ENCODE results near the gene PYCR2. TPM values are rescaled to one million over a fixed set of nuclear protein-coding genes. Genes with fewer than 3 reads are reported as not detected.

PYCR2 gene
- total and polyA plus RNA-seq, 2 donors (not counting 1 experiment from before 2014, with no cell fraction given), result 28.6 to 32.4 TPM

- Histone ChIP-seq H3K9ac (ENCODE audit: insufficient read depth, low read length) (no peak overlapping the region), H2AFZ (ENCODE audit: low read length) (no peak overlapping the region), H3K79me2 (ENCODE audit: control insufficient read depth, insufficient read depth, low read length) (no peaks in the 10 kb centered on the region), H3K36me3 (ENCODE audit: control insufficient read depth, insufficient read depth, low read length) (no peaks in the 10 kb centered on the region), H3K4me2 (ENCODE audit: extremely low read depth, insufficient read depth, low read length) (no peak overlapping the region), H3K4me3 (replicated peaks in 1 of 4; ENCODE audit: control extremely low read depth in 1 of 4, insufficient read depth in 1 of 4, low read depth in 3 of 4, low read length in 4 of 4) (no peak overlapping the region), H3K27ac (ENCODE audit: insufficient read depth, low read length) (no peak overlapping the region), H3K27me3 (ENCODE audit: control insufficient read depth, insufficient read depth, low read length) (no peaks in the 10 kb centered on the region), H4K20me1 (ENCODE audit: control insufficient read depth, extremely low read depth, insufficient read depth, low read length) (no peaks in the 10 kb centered on the region), H3K9me3 (ENCODE audit: control insufficient read depth, insufficient read depth, low read depth, low read length) (no peaks in the 10 kb centered on the region), H3K4me1 (ENCODE audit: control insufficient read depth, extremely low read depth, insufficient read depth, low read length) (peaks cover 3% of the 10 kb centered on the region)
- no peak for DNase-seq (ENCODE audit: low read depth in 2 of 2)
- TF ChIP-seq CTCF (conservative IDR thresholded peaks at IDR 0.05 in 1 of 2, IDR thresholded peaks at IDR 0.05 in 1 of 2; ENCODE audit: low read depth in 1 of 2, low read length in 2 of 2) (no peak), EZH2 (IDR thresholded peaks at IDR 0.05; ENCODE audit: low read length, missing control alignments) (no peak)
Observed at GRCh38 chr1:225892307-225892706, 31.7 kb downstream of the PYCR2 start.

GRCh38 chr1:225891229-225891972 lies 32.6 kb downstream of the PYCR2 start:
- H3K4me1 ChIP-seq (ENCODE audit: control insufficient read depth, extremely low read depth, insufficient read depth, low read length), result peaks cover 3% of the 10 kb centered on the region
- H3K9me3 ChIP-seq (ENCODE audit: control insufficient read depth, insufficient read depth, low read depth, low read length), result no peaks in the 10 kb centered on the region
- no peaks in the 10 kb centered on the region for H3K27me3 ChIP-seq (ENCODE audit: control insufficient read depth, insufficient read depth, low read length)
- H3K36me3 ChIP-seq (ENCODE audit: control insufficient read depth, insufficient read depth, low read length), result no peaks in the 10 kb centered on the region
- H2AFZ ChIP-seq (ENCODE audit: low read length), result no peak overlapping the region
- H3K4me3 ChIP-seq (replicated peaks in 1 of 4; ENCODE audit: control extremely low read depth in 1 of 4, insufficient read depth in 1 of 4, low read depth in 3 of 4, low read length in 4 of 4), result no peak overlapping the region
- TF ChIP-seq EZH2 (IDR thresholded peaks at IDR 0.05; ENCODE audit: low read length, missing control alignments), result no peak
- no peak for TF ChIP-seq CTCF (conservative IDR thresholded peaks at IDR 0.05 in 1 of 2, IDR thresholded peaks at IDR 0.05 in 1 of 2; ENCODE audit: low read depth in 1 of 2, low read length in 2 of 2)
- H3K27ac ChIP-seq (ENCODE audit: insufficient read depth, low read length), result no peak overlapping the region
- no peak for DNase-seq (ENCODE audit: low read depth in 2 of 2)
- H3K4me2 ChIP-seq (ENCODE audit: extremely low read depth, insufficient read depth, low read length), result no peak overlapping the region
- H4K20me1 ChIP-seq (ENCODE audit: control insufficient read depth, extremely low read depth, insufficient read depth, low read length), result no peaks in the 10 kb centered on the region
- no peaks in the 10 kb centered on the region for H3K79me2 ChIP-seq (ENCODE audit: control insufficient read depth, insufficient read depth, low read length)
- no peak overlapping the region for H3K9ac ChIP-seq (ENCODE audit: insufficient read depth, low read length)

- no peaks in the 10 kb centered on the region for H3K36me3 ChIP-seq (ENCODE audit: control insufficient read depth, insufficient read depth, low read length)
Observed at GRCh38 chr1:225890346-225891228, 33.5 kb downstream of the PYCR2 start.

More at GRCh38 chr1:225890346-225891228, 33.5 kb downstream of the PYCR2 start:
- Histone ChIP-seq H3K4me3 (replicated peaks in 1 of 4; ENCODE audit: control extremely low read depth in 1 of 4, insufficient read depth in 1 of 4, low read depth in 3 of 4, low read length in 4 of 4) (no peak overlapping the region), H3K4me2 (ENCODE audit: extremely low read depth, insufficient read depth, low read length) (no peak overlapping the region), H3K9me3 (ENCODE audit: control insufficient read depth, insufficient read depth, low read depth, low read length) (no peaks in the 10 kb centered on the region), H3K27ac (ENCODE audit: insufficient read depth, low read length) (no peak overlapping the region), H3K27me3 (ENCODE audit: control insufficient read depth, insufficient read depth, low read length) (no peaks in the 10 kb centered on the region), H4K20me1 (ENCODE audit: control insufficient read depth, extremely low read depth, insufficient read depth, low read length) (no peaks in the 10 kb centered on the region), H2AFZ (ENCODE audit: low read length) (no peak overlapping the region), H3K9ac (ENCODE audit: insufficient read depth, low read length) (no peak overlapping the region), H3K79me2 (ENCODE audit: control insufficient read depth, insufficient read depth, low read length) (no peaks in the 10 kb centered on the region), H3K4me1 (ENCODE audit: control insufficient read depth, extremely low read depth, insufficient read depth, low read length) (peaks cover 3% of the 10 kb centered on the region)
- DNase-seq (ENCODE audit: low read depth in 2 of 2), result peak in 1 of 2 donors; percentile 39
- TF ChIP-seq CTCF (conservative IDR thresholded peaks at IDR 0.05 in 1 of 2, IDR thresholded peaks at IDR 0.05 in 1 of 2; ENCODE audit: low read depth in 1 of 2, low read length in 2 of 2), result no peak
- TF ChIP-seq EZH2 (IDR thresholded peaks at IDR 0.05; ENCODE audit: low read length, missing control alignments), result no peak

Measured in fibroblast of lung (primary cell).